Endometrial microvascular endothelial cells (primary cell): ENCODE results near the gene DMRTA1. TPM values are rescaled to one million over a fixed set of nuclear protein-coding genes. Genes with fewer than 3 reads are reported as not detected.
"Not testable (repeated sequence)": the region's sequence is repeated elsewhere in the genome, so short reads cannot be mapped to it uniquely, and the experiment has no call there.

Source experiments
- in situ Hi-C: cut with HindIII; loops from 2 replicates; pipeline ENCODE4 v1.10.0; 2017; ENCODE audit warnings: low sequenced_read_pairs, low pct_unique_long_range_greater_than_20kb; ENCODE audit errors: inconsistent ontology term
- total RNA-seq: library from RNA; depleted of rRNA; stranded (reverse); fragments of >200 nt; gene quantifications from one replicate; pipeline ENCODE4 v1.2.3, GENCODE V29; 2015; ENCODE audit errors: inconsistent ontology term

The DMRTA1 gene, protein sequence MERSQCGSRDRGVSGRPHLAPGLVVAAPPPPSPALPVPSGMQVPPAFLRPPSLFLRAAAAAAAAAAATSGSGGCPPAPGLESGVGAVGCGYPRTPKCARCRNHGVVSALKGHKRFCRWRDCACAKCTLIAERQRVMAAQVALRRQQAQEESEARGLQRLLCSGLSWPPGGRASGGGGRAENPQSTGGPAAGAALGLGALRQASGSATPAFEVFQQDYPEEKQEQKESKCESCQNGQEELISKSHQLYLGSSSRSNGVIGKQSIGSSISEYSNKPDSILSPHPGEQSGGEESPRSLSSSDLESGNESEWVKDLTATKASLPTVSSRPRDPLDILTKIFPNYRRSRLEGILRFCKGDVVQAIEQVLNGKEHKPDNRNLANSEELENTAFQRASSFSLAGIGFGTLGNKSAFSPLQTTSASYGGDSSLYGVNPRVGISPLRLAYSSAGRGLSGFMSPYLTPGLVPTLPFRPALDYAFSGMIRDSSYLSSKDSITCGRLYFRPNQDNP
- total RNA-seq: under 0.01 TPM

DNA sequence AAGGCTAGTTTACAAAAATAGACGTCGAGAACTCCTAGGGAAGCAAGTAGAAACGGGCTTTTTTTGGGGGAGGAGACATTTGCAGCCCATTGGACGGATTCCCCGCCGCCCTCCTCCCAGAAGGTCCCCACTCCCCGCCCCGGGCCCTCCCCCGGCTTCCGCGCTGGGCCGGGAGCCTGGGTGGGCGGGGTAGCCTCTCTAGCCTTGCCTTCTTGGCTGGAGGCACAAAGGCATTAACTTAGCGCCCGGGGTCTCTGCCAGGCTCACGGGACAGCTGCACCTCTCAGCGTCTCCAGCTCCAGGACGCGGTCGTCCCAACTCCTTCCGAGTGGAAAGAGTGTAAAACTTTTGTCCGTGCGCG is at the start of gene DMRTA1:
Gene DMRTA1, plus strand, starts transcription at position 236 of the 361 bp plus-strand sequence. CDS start 242 bp downstream, outside the sequence.
- in situ Hi-C loops: no loop called here

DNA sequence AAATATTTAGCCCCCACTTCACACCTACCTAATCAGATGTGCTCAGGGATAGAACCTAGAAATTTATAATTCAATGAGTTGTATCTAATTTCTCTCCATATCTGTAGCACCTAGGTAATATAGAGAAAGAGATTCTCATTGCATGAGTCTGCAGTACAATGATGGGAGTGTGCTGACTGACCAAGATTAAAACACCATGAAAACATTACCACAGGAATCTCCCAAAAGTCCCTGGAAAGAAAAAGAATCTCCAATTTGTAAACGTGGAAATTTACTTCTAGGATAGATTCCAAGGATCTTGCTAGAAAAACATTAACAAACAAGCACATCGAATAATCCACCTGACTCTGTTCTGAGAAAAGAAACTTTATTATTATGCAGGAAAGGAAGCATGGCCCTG is 45.0 kb upstream of the DMRTA1 start:
- in situ Hi-C loops: no loop called here

DNA sequence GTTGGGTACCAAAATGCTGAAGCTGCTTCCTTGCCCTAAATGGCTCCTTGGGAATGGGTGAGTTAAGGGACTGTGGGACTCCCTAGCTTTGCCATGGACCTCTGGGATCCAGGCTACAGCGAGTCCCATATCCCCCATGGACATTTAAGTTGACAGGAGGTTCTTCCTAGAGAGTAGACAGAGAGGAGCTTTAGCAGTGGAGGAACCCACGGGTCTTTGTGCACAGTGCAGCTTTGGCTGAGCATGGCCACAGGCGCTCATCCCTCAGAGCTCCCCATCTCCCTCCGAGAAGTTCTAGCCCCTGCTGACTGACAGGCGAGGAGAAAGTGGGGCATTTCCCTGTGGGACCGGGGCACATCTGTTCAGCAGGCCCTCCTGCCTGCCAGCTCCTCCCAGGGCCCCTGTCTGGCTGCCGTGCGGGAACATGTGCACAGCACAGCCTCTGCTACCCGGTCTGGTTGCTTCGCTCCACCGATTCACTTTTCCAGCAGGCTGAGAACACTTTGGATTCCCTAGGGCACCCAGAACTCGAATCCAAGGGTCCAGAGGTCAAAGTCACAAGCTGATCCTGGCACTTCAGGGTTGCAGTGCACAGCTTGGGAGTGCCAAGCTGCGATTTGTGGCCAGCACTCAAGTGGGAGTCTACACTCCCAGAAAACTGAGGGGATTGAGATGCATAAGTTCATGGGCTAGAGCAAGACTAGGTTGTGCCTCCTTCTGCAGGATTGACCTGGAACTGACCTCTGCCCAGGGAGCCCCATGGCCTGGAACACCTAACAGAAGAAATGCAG is 40.6 kb upstream of the DMRTA1 start:
- in situ Hi-C loops: no loop called here

DNA sequence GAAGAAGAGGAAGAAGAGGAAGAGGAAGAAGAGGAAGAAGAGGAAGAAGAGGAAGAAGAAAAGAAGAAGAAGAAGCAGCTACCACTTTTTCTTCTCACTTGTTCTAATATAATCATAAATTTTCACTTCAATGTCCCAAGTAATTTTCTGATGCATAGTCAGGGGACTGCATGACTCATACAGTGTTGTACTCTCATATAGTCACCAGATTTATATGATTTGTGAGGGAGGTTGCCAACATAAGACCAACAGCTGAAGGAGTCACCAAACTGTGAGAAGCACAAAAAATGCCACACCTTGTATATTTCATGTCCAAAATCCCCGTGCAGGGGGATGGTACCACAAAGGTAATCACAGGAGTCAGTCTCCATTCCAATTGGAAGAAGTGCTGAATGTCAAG is 32.7 kb upstream of the DMRTA1 start:
- in situ Hi-C loops: no loop called here

DNA sequence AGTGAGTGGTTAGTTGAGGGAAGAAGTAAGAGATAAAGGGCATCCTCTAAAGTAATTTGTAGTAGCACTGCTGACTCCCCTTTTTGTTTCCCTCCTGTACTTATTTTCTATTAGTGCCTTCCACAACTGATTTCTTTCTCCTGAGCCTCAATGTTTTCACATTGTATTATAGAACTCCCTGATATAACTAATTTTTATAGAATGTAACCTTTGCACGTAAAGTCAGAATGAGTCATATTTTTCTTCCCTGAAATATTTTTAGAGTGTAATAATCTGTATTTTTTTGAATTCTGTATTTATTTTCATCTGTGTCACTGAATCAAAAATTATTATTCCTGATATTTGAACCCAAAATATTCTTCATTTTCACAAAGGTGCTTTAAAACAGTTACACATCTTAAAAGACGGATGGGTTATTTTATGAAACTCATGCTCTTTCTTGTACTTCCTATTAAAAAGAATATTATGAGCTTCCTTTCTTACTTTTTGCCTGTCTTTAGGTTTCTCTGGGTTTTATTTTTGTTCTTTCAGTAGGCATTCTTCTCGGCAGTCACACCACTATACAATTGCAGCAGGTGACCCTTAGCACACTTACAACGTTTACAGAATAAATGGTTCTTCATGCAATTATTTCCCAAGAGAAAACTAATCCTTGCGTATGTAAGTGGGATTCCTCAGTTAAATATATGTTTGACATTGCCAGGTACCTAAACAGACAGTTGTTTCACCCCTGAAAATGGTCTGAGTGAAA is 30.5 kb upstream of the DMRTA1 start:
- in situ Hi-C loops: no loop called here

DNA sequence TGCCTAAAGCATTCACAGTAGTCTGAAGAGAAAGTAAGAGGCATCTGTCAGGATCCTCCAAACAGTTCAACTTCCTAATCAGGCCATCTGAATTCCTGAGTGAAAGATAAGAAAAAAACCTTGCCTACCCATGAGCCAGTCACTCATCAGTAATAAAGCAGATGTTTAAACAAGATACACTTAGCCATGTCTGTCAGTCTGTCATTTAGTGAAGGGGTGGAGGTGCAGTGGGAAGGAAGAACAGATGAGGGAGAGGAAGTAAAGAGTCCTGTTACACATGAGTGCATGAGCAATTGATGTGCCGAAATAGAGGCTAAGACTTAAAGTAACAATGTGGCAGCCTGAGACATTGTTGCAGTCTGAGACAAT is 29.9 kb upstream of the DMRTA1 start:
- in situ Hi-C loops: no loop called here

DNA sequence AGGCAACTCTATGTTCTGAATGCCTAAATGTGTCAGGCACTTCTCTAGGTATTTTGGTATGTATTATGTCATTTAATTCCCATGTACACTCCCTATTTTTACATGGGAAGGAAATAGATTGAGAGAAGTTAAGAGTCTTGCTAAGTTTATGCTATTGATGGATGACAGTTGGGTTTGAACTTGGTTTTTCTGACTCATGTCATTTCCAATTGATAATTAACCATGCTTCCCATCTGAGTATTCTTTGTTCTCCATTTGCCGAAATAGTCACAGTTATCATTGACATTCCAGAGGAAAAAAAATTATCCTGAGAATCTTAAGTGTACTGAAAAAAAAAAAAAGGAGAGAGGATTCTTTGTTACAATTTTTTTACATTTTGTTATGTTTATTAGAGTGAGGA is 23.1 kb upstream of the DMRTA1 start:
- in situ Hi-C loops: no loop called here

DNA sequence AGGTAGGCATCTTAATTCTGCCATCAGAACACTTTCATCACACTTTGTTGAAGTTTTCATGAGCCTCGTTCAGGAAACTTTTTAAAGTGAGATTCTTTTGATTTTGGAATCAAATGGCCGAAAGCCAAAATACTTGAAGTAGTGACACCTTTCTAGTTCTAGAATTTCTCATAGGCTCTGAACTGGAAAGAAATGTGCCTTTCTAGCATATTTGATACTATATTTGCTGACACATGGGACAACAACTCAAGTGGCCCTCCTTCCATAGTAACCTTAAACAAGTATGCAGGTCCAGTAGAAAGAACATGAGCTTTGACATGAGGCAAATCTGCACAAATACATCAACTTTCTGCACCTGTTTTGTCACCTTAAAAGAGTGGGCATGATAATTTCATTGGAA is 22.0 kb upstream of the DMRTA1 start:
- in situ Hi-C loops: no loop called here

DNA sequence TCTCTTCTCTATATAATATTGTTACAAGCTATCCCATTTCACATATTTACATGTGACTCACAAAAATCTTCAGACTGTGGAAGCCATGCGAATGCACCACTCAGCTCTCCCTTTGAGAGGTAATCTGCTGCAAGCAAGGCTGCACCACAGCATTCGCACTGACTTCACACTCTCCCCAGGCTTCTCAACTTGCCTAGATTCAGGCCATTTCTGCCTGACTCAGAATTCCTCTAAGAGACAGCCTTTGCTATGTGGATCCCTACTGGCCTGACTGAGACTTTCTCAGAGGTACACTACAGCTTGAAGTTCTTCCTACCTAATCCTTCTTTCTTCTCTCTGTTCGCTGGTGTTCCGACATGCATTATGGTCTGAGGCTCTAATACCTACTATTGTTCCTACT is 21.1 kb upstream of the DMRTA1 start:
- in situ Hi-C loops: no loop called here

DNA sequence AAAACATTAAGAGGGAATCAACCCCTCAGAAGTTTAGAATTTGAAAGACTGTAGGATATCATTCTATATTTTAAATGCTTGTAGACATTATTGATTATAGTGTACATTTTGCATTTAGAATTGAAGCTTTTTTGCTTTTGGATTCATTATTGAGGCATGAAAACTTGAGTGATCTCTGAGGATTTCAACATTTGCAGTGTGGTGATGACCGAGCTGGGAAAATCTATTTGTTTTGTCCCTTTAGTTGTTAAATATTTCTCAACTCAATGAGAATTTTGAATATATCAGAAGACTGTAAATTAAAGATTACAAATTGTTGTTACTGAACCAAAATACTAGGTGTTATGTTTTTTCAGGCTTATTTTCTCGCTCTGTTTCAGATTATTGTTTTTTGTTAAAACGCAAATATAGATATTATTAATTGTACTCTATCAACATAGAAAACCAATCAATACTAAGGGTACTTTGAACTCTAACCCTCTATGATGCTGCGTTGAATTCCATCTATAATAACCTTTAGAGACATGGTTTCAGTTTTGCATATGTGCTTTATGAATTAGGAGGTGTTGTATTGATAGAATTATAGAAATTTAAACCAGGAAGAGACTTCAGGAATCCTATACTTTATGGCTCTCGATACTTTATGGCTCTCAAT is 19.3 kb upstream of the DMRTA1 start:
- in situ Hi-C loops: no loop called here

DNA sequence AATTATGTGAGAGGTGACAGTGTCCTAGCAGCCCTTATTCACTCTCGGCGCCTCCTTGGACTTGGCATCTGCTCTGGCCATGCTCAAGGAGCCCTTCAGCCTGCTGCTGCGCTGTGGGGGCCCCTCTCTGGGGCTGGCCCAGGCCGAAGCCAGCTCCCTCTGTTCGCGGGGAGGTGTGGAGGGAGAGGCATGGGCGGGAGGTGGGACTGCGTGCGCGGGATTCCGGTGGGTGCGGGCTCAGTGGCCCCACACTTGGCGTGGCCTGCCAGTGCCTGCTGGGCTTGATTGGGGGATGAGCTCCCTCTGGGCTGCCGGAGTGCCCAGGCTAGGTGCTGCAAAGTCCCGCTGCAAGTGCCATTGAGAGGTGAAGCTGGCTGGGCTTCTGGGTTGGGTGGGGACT is 12.9 kb upstream of the DMRTA1 start:
- in situ Hi-C loops: no loop called here

DNA sequence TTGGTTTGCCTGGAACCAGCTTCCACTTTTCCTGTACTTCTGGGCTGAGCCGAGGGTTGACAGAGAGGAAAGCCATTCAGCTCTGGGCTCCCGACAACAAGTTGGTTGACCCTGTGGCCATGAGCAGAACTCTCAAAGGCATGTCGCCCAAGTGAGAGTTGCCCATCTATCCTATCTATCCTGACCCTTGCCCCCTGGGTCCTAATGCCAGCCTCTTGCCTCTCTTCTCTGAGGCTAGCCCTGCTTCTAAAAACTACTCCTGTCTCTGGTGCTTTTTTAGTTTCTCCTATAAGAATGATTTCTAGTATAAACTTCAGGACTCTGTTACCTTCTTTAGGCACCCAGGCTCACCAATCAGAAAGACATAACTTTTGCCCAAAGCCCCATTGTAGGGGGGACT is 11.4 kb upstream of the DMRTA1 start:
- in situ Hi-C loops: not testable (repeated sequence)

DNA sequence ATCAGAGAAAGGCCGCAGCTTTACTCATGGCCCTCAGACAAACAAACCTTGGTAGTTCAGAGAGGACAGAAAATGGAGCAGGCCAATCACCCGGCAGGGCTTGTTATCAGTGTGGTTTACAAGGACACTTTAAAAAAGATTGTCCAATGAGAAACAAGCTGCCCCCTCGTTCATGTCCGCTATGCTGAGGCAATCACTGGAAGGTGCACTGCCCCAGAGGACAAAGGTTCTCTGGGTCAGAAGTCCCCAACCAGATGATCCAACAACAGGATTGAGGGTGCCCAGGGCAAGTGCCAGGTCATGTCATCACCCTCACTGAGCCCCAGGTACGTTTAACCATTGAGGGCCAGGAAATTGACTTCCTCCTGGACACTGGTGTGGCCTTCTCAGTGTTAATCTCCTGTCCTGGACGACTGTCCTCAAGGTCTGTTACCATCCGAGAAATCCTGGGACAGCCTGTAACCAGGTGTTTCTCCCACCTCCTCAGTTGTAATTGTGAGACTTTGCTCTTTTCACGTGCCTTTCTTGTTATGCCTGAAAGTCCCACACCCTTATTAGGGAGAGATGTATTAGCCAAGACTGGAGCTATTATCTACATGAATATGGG is 9.1 kb upstream of the DMRTA1 start:
- in situ Hi-C loops: not testable (repeated sequence)

DNA sequence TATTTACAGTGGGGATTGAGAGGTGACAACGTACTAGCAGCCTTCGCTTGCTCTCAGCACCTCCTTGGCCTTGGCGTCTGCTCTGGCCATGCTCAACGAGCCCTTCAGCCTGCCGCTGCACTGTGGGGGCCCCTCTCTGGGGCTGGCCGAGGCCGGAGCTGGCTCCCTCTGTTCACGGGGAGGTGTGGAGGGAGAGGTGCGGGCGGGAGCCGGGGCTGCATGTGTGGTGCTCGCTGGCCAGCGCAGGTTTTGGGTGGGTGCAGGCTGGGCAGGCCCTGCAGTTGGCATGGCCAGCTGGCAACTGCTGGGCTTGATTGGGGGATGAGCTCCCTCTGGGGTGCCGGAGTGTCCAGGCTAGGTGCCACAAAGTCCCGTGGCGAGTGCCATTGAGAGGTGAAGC is 5.8 kb upstream of the DMRTA1 start:
- in situ Hi-C loops: no loop called here

DNA sequence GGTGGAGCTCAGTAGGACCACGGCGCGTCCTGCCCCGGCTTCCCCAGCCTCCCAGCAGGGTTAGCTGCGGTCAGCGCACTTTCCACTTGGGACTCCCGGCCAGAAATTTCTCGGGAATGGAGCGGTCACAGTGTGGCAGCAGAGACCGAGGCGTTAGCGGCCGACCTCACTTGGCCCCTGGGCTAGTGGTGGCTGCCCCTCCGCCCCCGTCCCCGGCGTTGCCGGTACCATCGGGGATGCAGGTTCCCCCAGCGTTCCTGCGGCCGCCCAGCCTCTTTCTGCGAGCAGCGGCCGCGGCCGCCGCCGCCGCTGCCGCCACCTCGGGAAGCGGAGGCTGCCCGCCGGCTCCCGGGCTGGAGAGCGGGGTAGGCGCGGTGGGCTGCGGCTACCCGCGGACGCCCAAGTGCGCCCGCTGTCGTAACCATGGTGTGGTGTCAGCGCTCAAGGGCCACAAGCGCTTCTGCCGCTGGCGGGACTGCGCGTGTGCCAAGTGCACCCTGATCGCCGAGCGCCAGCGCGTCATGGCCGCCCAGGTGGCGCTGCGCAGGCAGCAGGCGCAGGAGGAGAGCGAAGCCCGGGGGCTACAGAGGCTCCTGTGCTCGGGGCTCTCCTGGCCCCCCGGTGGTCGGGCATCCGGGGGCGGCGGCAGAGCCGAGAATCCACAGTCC is 460 bp downstream of the DMRTA1 start:
- in situ Hi-C loops: no loop called here

DNA sequence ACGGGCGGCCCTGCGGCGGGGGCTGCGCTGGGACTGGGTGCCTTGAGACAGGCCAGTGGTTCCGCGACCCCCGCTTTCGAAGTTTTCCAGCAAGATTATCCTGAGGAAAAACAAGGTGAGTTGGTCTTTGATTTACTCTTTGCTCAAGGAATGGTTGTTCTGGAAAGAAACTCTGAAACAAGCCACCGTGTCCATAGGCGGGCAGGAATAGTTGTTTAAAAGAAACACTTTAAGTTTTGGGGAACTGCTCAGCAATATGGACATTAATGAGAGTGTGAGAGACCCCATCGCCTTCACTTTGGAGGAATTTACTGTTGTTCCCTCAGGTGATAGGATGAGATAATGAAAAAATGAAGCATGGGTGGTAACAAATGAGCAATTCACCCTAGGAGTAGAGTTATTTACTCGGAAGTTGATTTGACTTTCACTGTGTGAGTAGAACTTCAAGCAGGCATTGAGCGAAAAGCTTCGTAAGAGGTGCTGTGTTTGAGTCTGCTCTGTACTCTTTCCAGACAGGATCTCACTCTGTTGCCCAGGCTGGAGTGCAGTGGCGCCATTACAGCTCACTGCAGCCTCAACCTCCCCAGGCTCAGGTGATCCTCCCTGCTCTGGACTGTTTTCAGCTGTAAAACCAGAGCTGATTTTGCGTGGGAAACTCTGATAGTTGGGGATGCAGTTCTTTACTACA is 1.1 kb downstream of the DMRTA1 start:
- in situ Hi-C loops: no loop called here

DNA sequence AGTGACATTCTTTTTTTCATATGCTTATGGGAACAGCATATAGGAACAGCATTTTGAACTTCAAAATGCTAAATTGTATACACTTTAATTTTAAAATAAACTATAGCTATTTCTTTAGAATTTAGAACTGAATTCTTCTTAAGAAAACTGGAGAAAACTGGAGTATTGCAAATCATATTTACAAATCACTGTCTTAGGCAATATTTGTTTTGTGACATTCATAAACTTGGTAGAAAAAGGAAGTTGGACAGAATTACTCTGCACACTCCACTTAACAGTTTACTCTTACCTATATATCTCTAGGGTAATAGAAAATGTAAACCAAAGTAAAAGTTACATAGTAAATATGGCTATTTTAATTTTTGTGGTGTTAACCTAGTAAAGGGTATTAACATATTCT is 3.1 kb downstream of the DMRTA1 start:
- in situ Hi-C loops: no loop called here
